ENCODE measurements around the gene DBP. TPM values are rescaled to one million over a fixed set of nuclear protein-coding genes. Genes with fewer than 3 reads are reported as not detected.

DBP gene
- total RNA-seq, 1 experiment from 2014 or later, result 11.1 TPM

- no peak for DNase-seq (ENCODE audit: low read depth)
Measured at GRCh38 chr19:48628486-48629296, 8.5 kb downstream of the DBP start.

- DNase-seq (ENCODE audit: low read depth), result no peak
Measured at GRCh38 chr19:48627865-48628314, 9.3 kb downstream of the DBP start.

GRCh38 chr19:48627201-48627864 is 9.8 kb downstream of the DBP start:
- DNase-seq (ENCODE audit: low read depth), result peak; percentile 45

- no peak for DNase-seq (ENCODE audit: low read depth)
Measured at GRCh38 chr19:48625891-48626327, 11.3 kb downstream of the DBP start.

GRCh38 chr19:48624791-48625723 is 12.1 kb downstream of the DBP start:
- no peak for DNase-seq (ENCODE audit: low read depth)

GRCh38 chr19:48624067-48624594 is 13.0 kb downstream of the DBP start:
- peak; percentile 94 for DNase-seq (ENCODE audit: low read depth)

- DNase-seq (ENCODE audit: low read depth), result no peak
Measured at GRCh38 chr19:48623556-48624066, 13.6 kb downstream of the DBP start.

GRCh38 chr19:48619692-48620585 is 17.2 kb downstream of the DBP start:
- DNase-seq (ENCODE audit: low read depth), result no peak

GRCh38 chr19:48618916-48619691 is 18.1 kb downstream of the DBP start, which contains the start of the genes RPL18 and SPHK2:
Gene RPL18 (minus strand): TSS chr19:48619178. CDS start chr19:48619143, 35 bp downstream.
Gene SPHK2 (plus strand): TSS chr19:48619506. CDS start chr19:48620515, 1,009 bp downstream.
- peak; percentile 99 for DNase-seq (ENCODE audit: low read depth)

GRCh38 chr19:48618278-48618915 is 18.8 kb downstream of the DBP start:
- no peak for DNase-seq (ENCODE audit: low read depth)

- no peak for DNase-seq (ENCODE audit: low read depth)
Measured at GRCh38 chr19:48617146-48617937, 19.8 kb downstream of the DBP start.

- no peak for DNase-seq (ENCODE audit: low read depth)
Measured at GRCh38 chr19:48616491-48617056, 20.6 kb downstream of the DBP start.

GRCh38 chr19:48616041-48616436 is 21.1 kb downstream of the DBP start:
- DNase-seq (ENCODE audit: low read depth), result no peak

- DNase-seq (ENCODE audit: low read depth), result no peak
Measured at GRCh38 chr19:48615231-48616040, 21.7 kb downstream of the DBP start.

GRCh38 chr19:48614436-48615230 is 22.5 kb downstream of the DBP start, which contains the start of gene FAM83E:
Gene FAM83E (minus strand): TSS chr19:48615076. CDS start chr19:48613372, 1,704 bp downstream.
- no peak for DNase-seq (ENCODE audit: low read depth)
